H1 (cell line): Measurements from ENCODE around the gene GNAO1. TPM values are rescaled to one million over a fixed set of nuclear protein-coding genes. Genes with fewer than 3 reads are reported as not detected.

Experiments used
- ASH2L ChIP-seq: fragments of 200-600, 300-600 bp; sonication (generic); IDR thresholded peaks from one replicate; pipeline ENCODE4 v1.7.1; 2017; ENCODE audit warnings: low read length
- BACH1 ChIP-seq: IDR thresholded peaks from 2 replicates; pipeline ENCODE4 v1.6.1; 2012; ENCODE audit warnings: low read length, improper control_type of control experiment
- BCL11A ChIP-seq, 2 experiments: IDR thresholded peaks; one replicate each; pipeline ENCODE4 v1.6.1; 2011; ENCODE audit warnings: low read depth in 2 of 2, low read length in 2 of 2, mild to moderate bottlenecking in 2 of 2
- BRCA1 ChIP-seq: IDR thresholded peaks from 2 replicates; pipeline ENCODE4 v1.6.1; 2012; ENCODE audit warnings: low read depth, low read length, improper control_type of control experiment
- EZH2 ChIP-seq: fragments of 200-600 bp; sonication (generic); IDR thresholded peaks from 2 replicates; pipeline ENCODE4 v1.7.1; 2012; ENCODE audit warnings: low read depth, mild to moderate bottlenecking, moderate library complexity, low read length, inconsistent platforms; ENCODE audit not compliant: severe bottlenecking
- MAFK ChIP-seq: IDR thresholded peaks from 2 replicates; pipeline ENCODE4 v1.6.1; 2012; ENCODE audit warnings: low read depth, mild to moderate bottlenecking, improper control_type of control experiment, low read length
- NRF1 ChIP-seq: IDR thresholded peaks from 2 replicates; pipeline ENCODE4 v1.6.1; 2011; ENCODE audit warnings: mild to moderate bottlenecking, low read depth, low read length, improper control_type of control experiment
- POU5F1 ChIP-seq: IDR thresholded peaks from 2 replicates; pipeline ENCODE4 v1.6.1; 2011; ENCODE audit warnings: low read depth, mild to moderate bottlenecking, low read length, moderate library complexity
- RBBP5 ChIP-seq: IDR thresholded peaks from 2 replicates; pipeline ENCODE4 v1.7.1; 2012; ENCODE audit warnings: low read depth, mild to moderate bottlenecking, inconsistent platforms, low read length, moderate library complexity, borderline replicate concordance
- SP2 ChIP-seq: IDR thresholded peaks from 2 replicates; pipeline ENCODE4 v1.6.1; 2012; ENCODE audit warnings: mild to moderate bottlenecking, low read length, inconsistent platforms
- TAF7 ChIP-seq: optimal IDR thresholded peaks from 2 replicates; pipeline ENCODE3; 2011; ENCODE audit warnings: low read depth, mild to moderate bottlenecking, inconsistent platforms, low read length, moderate library complexity, borderline replicate concordance
- polyA plus RNA-seq, 7 experiments: library from polyadenylated mRNA; depleted of rRNA in 3 of 7; stranded (reverse) in 5 of 7; unstranded in 2 of 7; fragments of >200 nt in 5 of 7; fragments of 200-250 nt in 2 of 7; gene quantifications; 1 replicate in 5 of 7; 2 replicates in 1 of 7; 4 replicates in 1 of 7; pipeline versions ENCODE4 v1.2.1 to v1.2.3, GENCODE V29; 2011 to 2013; ENCODE audit warnings: missing spikeins in 2 of 7, mixed read lengths in 2 of 7
- total RNA-seq: library from RNA; stranded (reverse); fragmentation: NEBNext Ultra II Directional; extraction: Animal tissue kit (Norgen Biotek cat#: 25700); gene quantifications from 2 replicates; pipeline ENCODE4 v1.2.1, GENCODE V29; 2021
- TF ChIP-seq, protein P1 (sequence below): fragments of 300-600 bp; sonication (generic); IDR thresholded peaks from 2 replicates; pipeline ENCODE4 v1.7.1; 2012; ENCODE audit warnings: low read length, moderate library complexity, mild to moderate bottlenecking, inconsistent platforms; ENCODE audit not compliant: insufficient replicate concordance

Gene GNAO1
- total and polyA plus RNA-seq, 2 of the 8 experiments (the other 6 are each of a cell fraction or from before 2014, with no cell fraction given), result 6.7 to 34.4 TPM

GRCh38 chr16:56362057-56362655 is 170.9 kb downstream of the GNAO1 start (continued):
- TF ChIP-seq, protein P1, sequence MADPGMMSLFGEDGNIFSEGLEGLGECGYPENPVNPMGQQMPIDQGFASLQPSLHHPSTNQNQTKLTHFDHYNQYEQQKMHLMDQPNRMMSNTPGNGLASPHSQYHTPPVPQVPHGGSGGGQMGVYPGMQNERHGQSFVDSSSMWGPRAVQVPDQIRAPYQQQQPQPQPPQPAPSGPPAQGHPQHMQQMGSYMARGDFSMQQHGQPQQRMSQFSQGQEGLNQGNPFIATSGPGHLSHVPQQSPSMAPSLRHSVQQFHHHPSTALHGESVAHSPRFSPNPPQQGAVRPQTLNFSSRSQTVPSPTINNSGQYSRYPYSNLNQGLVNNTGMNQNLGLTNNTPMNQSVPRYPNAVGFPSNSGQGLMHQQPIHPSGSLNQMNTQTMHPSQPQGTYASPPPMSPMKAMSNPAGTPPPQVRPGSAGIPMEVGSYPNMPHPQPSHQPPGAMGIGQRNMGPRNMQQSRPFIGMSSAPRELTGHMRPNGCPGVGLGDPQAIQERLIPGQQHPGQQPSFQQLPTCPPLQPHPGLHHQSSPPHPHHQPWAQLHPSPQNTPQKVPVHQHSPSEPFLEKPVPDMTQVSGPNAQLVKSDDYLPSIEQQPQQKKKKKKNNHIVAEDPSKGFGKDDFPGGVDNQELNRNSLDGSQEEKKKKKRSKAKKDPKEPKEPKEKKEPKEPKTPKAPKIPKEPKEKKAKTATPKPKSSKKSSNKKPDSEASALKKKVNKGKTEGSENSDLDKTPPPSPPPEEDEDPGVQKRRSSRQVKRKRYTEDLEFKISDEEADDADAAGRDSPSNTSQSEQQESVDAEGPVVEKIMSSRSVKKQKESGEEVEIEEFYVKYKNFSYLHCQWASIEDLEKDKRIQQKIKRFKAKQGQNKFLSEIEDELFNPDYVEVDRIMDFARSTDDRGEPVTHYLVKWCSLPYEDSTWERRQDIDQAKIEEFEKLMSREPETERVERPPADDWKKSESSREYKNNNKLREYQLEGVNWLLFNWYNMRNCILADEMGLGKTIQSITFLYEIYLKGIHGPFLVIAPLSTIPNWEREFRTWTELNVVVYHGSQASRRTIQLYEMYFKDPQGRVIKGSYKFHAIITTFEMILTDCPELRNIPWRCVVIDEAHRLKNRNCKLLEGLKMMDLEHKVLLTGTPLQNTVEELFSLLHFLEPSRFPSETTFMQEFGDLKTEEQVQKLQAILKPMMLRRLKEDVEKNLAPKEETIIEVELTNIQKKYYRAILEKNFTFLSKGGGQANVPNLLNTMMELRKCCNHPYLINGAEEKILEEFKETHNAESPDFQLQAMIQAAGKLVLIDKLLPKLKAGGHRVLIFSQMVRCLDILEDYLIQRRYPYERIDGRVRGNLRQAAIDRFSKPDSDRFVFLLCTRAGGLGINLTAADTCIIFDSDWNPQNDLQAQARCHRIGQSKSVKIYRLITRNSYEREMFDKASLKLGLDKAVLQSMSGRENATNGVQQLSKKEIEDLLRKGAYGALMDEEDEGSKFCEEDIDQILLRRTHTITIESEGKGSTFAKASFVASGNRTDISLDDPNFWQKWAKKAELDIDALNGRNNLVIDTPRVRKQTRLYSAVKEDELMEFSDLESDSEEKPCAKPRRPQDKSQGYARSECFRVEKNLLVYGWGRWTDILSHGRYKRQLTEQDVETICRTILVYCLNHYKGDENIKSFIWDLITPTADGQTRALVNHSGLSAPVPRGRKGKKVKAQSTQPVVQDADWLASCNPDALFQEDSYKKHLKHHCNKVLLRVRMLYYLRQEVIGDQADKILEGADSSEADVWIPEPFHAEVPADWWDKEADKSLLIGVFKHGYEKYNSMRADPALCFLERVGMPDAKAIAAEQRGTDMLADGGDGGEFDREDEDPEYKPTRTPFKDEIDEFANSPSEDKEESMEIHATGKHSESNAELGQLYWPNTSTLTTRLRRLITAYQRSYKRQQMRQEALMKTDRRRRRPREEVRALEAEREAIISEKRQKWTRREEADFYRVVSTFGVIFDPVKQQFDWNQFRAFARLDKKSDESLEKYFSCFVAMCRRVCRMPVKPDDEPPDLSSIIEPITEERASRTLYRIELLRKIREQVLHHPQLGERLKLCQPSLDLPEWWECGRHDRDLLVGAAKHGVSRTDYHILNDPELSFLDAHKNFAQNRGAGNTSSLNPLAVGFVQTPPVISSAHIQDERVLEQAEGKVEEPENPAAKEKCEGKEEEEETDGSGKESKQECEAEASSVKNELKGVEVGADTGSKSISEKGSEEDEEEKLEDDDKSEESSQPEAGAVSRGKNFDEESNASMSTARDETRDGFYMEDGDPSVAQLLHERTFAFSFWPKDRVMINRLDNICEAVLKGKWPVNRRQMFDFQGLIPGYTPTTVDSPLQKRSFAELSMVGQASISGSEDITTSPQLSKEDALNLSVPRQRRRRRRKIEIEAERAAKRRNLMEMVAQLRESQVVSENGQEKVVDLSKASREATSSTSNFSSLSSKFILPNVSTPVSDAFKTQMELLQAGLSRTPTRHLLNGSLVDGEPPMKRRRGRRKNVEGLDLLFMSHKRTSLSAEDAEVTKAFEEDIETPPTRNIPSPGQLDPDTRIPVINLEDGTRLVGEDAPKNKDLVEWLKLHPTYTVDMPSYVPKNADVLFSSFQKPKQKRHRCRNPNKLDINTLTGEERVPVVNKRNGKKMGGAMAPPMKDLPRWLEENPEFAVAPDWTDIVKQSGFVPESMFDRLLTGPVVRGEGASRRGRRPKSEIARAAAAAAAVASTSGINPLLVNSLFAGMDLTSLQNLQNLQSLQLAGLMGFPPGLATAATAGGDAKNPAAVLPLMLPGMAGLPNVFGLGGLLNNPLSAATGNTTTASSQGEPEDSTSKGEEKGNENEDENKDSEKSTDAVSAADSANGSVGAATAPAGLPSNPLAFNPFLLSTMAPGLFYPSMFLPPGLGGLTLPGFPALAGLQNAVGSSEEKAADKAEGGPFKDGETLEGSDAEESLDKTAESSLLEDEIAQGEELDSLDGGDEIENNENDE, result no peak
- no peak for TF ChIP-seq EZH2
- no peak for TF ChIP-seq SP2
- no peak for TF ChIP-seq BACH1
- TF ChIP-seq BCL11A (IDR thresholded peaks at IDR 0.05; ENCODE audit: low read depth in 2 of 2, low read length in 2 of 2), result no peak
- no peak for TF ChIP-seq NRF1
- no peak for TF ChIP-seq MAFK
- TF ChIP-seq TAF7, result no peak
- TF ChIP-seq POU5F1, result no peak
- no peak for TF ChIP-seq RBBP5
- no peak for TF ChIP-seq BRCA1
- TF ChIP-seq ASH2L, result no peak
